Measurements from ENCODE around the gene FYN. TPM values are rescaled to one million over a fixed set of nuclear protein-coding genes. Genes with fewer than 3 reads are reported as not detected.

FYN gene
- total and polyA plus RNA-seq, 2 of the 8 experiments (the other 6 are each of a cell fraction or from before 2014, with no cell fraction given): 46.8 to 97.2 TPM

- Histone ChIP-seq H3K9ac (replicated peaks in 1 of 4; ENCODE audit: extremely low read depth in 1 of 4, low read depth in 3 of 4, low read length in 3 of 4) (no peak overlapping the region), H3K56ac (replicated peaks; ENCODE audit: insufficient read length, low read depth, low read length) (no peak overlapping the region), H3K18ac (ENCODE audit: extremely low read depth, low read length) (no peak overlapping the region), H2BK120ac (replicated peaks; ENCODE audit: low read depth, low read length) (no peak overlapping the region), H3K9me3 (ENCODE audit: insufficient read depth in 2 of 2, low read depth in 1 of 2, low read length in 1 of 2) (no peaks in the 10 kb centered on the region), H2AFZ (ENCODE audit: low read length) (no peak overlapping the region), H3K4me3 (ENCODE audit: extremely low read depth in 1 of 4, insufficient read depth in 2 of 4, low read depth in 3 of 4, low read length in 4 of 4) (no peak overlapping the region), H3K4me1 (replicated peaks in 1 of 4; ENCODE audit: control insufficient read depth in 3 of 4, insufficient read depth in 4 of 4, low read length in 3 of 4) (peaks cover 0 to 4% (median 0%) of the 10 kb centered on the region in 4 experiments; a peak in 4 of 7 replicates), H4K5ac (ENCODE audit: insufficient read length, low read depth, low read length) (no peak overlapping the region), H3K4ac (replicated peaks; ENCODE audit: insufficient read length, low read depth, low read length) (no peak overlapping the region), H3K79me2 (ENCODE audit: control insufficient read depth in 1 of 2, insufficient read depth in 2 of 2, low read length in 2 of 2) (no peaks in the 10 kb centered on the region), H4K91ac (replicated peaks; ENCODE audit: insufficient read length, low read length) (no peak overlapping the region), H3K23me2 (ENCODE audit: low read depth, low read length) (no peaks in the 10 kb centered on the region), H4K20me1 (replicated peaks in 1 of 2; ENCODE audit: control insufficient read depth in 1 of 2, insufficient read depth in 2 of 2, low read length in 2 of 2) (peaks cover 2 to 3% of the 10 kb centered on the region in 2 experiments), H2AK5ac (ENCODE audit: low read depth, low read length) (no peak overlapping the region), H2BK15ac (ENCODE audit: low read length) (no peak overlapping the region), H3K36me3 (ENCODE audit: control insufficient read depth in 2 of 4, insufficient read depth in 4 of 4, low read length in 3 of 4) (peaks cover 13 to 32% (median 24%) of the 10 kb centered on the region in 4 experiments; a peak in 6 of 8 replicates), H4K8ac (ENCODE audit: extremely low read depth, insufficient read depth, low read length) (no peak overlapping the region), H3K23ac (ENCODE audit: insufficient read length) (no peak overlapping the region), H3K4me2 (ENCODE audit: insufficient read depth in 1 of 2, low read depth in 2 of 2, low read length in 2 of 2) (no peak overlapping the region), H3K79me1 (ENCODE audit: low read depth, low read length) (no peaks in the 10 kb centered on the region), H3K27ac (ENCODE audit: low read depth, low read length) (no peak overlapping the region), H2BK20ac (ENCODE audit: low read length) (no peak overlapping the region), H3K27me3 (replicated peaks in 1 of 4; ENCODE audit: control insufficient read depth in 3 of 4, extremely low read depth in 1 of 4, insufficient read depth in 3 of 4, low read length in 3 of 4) (no peaks in the 10 kb centered on the region), H3K14ac (ENCODE audit: insufficient read length) (no peak overlapping the region), H2BK12ac (ENCODE audit: low read depth, low read length) (no peak overlapping the region), H2BK5ac (ENCODE audit: low read depth, low read length) (no peak overlapping the region)
- CTCF ChIA-PET (ENCODE audit: partially characterized antibody): interaction anchor here (0.6 to 0.9 kb wide), 2 partner anchors 13 to 103 kb away, joined by 3 to 4 read pairs; no protein-coding TSS in a partner anchor
- FAIRE-seq (no peak), DNase-seq (ENCODE audit: low read depth in 1 of 2, low spot score in 2 of 2) (no peak)
- TF ChIP-seq EZH2 (IDR thresholded peaks at IDR 0.05; ENCODE audit: low read depth, low read length, severe bottlenecking) (no peak), GTF2F1 (IDR thresholded peaks at IDR 0.05; ENCODE audit: borderline replicate concordance, low read depth, low read length) (no peak), SIN3A (conservative IDR thresholded peaks at IDR 0.05 in 1 of 2, IDR thresholded peaks at IDR 0.05 in 1 of 2; ENCODE audit: low read depth in 1 of 2, low read length in 2 of 2) (no peak), SUZ12 (IDR thresholded peaks at IDR 0.05; ENCODE audit: low read length) (no peak), RNF2 (IDR thresholded peaks at IDR 0.05; ENCODE audit: borderline replicate concordance, low read depth, low read length, missing control alignments, poor library complexity, severe bottlenecking) (no peak), SP4 (IDR thresholded peaks at IDR 0.05; ENCODE audit: low read length) (no peak), SIX5 (IDR thresholded peaks at IDR 0.05; ENCODE audit: low read depth, low read length) (no peak), CHD2 (IDR thresholded peaks at IDR 0.05; ENCODE audit: low read length) (no peak), TCF12 (IDR thresholded peaks at IDR 0.05; ENCODE audit: low read depth, low read length) (no peak), POLR2A (IDR thresholded peaks at IDR 0.05; ENCODE audit: control extremely low read depth in 1 of 2, low read depth in 2 of 2, low read length in 2 of 2) (no peak), CBX8 (IDR thresholded peaks at IDR 0.05; ENCODE audit: borderline replicate concordance, low read depth, low read length) (no peak)
- TF ChIP-seq, protein P1, sequence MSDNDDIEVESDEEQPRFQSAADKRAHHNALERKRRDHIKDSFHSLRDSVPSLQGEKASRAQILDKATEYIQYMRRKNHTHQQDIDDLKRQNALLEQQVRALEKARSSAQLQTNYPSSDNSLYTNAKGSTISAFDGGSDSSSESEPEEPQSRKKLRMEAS (IDR thresholded peaks at IDR 0.05): no peak
- POLR2A ChIA-PET (ENCODE audit: partially characterized antibody): no interaction called here
- WGBS, 2 experiments (ENCODE audit: extremely low coverage in 1 of 2, insufficient coverage in 1 of 2, insufficient read length in 1 of 2, insufficient replicate concordance in 2 of 2, low coverage in 1 of 2, low lambda C conversion rate in 2 of 2, missing lambda C conversion rate in 1 of 2): 92% methylated on average over 2 of the region's 2 CpGs; no CpG with 5 or more reads in 1 of the 2 experiments
Measured at GRCh38 chr6:111689946-111690345, 183.3 kb downstream of the FYN start.
